ENCODE data around the gene HEBP2. TPM values are rescaled to one million over a fixed set of nuclear protein-coding genes. Genes with fewer than 3 reads are reported as not detected.
"Not testable (repeated sequence)": the region's sequence is repeated elsewhere in the genome, so short reads cannot be mapped to it uniquely, and the experiment has no call there.

Gene HEBP2
- polyA plus RNA-seq, 1 donor = 31.6 TPM

- H3K4me1 ChIP-seq (ENCODE audit: control insufficient read depth, insufficient read depth, low read length) = no peaks in the 10 kb centered on the region
- no peaks in the 10 kb centered on the region for H3K9me3 ChIP-seq (ENCODE audit: control insufficient read depth, low read depth, low read length)
- peaks cover 55% of the 10 kb centered on the region for H3K36me3 ChIP-seq (ENCODE audit: control insufficient read depth, insufficient read depth, low read length)
- H3K27me3 ChIP-seq (ENCODE audit: control insufficient read depth, insufficient read depth, low read length) = no peaks in the 10 kb centered on the region
- no peak overlapping the region for H3K27ac ChIP-seq (ENCODE audit: low read length)
- no peak for DNase-seq
- no peak overlapping the region for H3K4me3 ChIP-seq (ENCODE audit: low read length)
These were observed 18.8 kb downstream of the HEBP2 start for GRCh38 chr6:138422861-138423260.

GRCh38 chr6:138424004-138424904 lies 20.2 kb downstream of the HEBP2 start:
- Histone ChIP-seq H3K36me3 (ENCODE audit: control insufficient read depth, insufficient read depth, low read length) (peaks cover 64% of the 10 kb centered on the region), H3K27me3 (ENCODE audit: control insufficient read depth, insufficient read depth, low read length) (no peaks in the 10 kb centered on the region), H3K4me3 (ENCODE audit: low read length) (no peak overlapping the region), H3K4me1 (ENCODE audit: control insufficient read depth, insufficient read depth, low read length) (peaks cover 2% of the 10 kb centered on the region), H3K9me3 (ENCODE audit: control insufficient read depth, low read depth, low read length) (no peaks in the 10 kb centered on the region), H3K27ac (ENCODE audit: low read length) (no peak overlapping the region)
- no peak for DNase-seq
- WGBS (ENCODE audit: insufficient coverage, low lambda C conversion rate) = 90% methylated on average over 2 of the region's 48 CpGs

GRCh38 chr6:138425256-138425655 lies 21.2 kb downstream of the HEBP2 start:
- not testable (repeated sequence) for H3K4me3 ChIP-seq (ENCODE audit: low read length); H3K27ac ChIP-seq (ENCODE audit: low read length); H3K9me3 ChIP-seq (ENCODE audit: control insufficient read depth, low read depth, low read length); DNase-seq; H3K27me3 ChIP-seq (ENCODE audit: control insufficient read depth, insufficient read depth, low read length); H3K4me1 ChIP-seq (ENCODE audit: control insufficient read depth, insufficient read depth, low read length)
- 90% methylated on average over 2 of the region's 7 CpGs for WGBS (ENCODE audit: insufficient coverage, low lambda C conversion rate)
- peaks cover 74% of the 10 kb centered on the region for H3K36me3 ChIP-seq (ENCODE audit: control insufficient read depth, insufficient read depth, low read length)

- DNase-seq = no peak
- 83% methylated on average over 2 of the region's 5 CpGs for WGBS (ENCODE audit: insufficient coverage, low lambda C conversion rate)
- no peaks in the 10 kb centered on the region for H3K27me3 ChIP-seq (ENCODE audit: control insufficient read depth, insufficient read depth, low read length)
- H3K36me3 ChIP-seq (ENCODE audit: control insufficient read depth, insufficient read depth, low read length) = peaks cover 79% of the 10 kb centered on the region
- no peak overlapping the region for H3K4me3 ChIP-seq (ENCODE audit: low read length)
- no peaks in the 10 kb centered on the region for H3K9me3 ChIP-seq (ENCODE audit: control insufficient read depth, low read depth, low read length)
- peaks cover 7% of the 10 kb centered on the region for H3K4me1 ChIP-seq (ENCODE audit: control insufficient read depth, insufficient read depth, low read length)
- no peak overlapping the region for H3K27ac ChIP-seq (ENCODE audit: low read length)
These were observed 22.6 kb downstream of the HEBP2 start for GRCh38 chr6:138426500-138427123.

GRCh38 chr6:138427701-138428100 lies 23.7 kb downstream of the HEBP2 start:
- Histone ChIP-seq H3K27ac (ENCODE audit: low read length) (no peak overlapping the region), H3K9me3 (ENCODE audit: control insufficient read depth, low read depth, low read length) (no peaks in the 10 kb centered on the region), H3K27me3 (ENCODE audit: control insufficient read depth, insufficient read depth, low read length) (no peaks in the 10 kb centered on the region), H3K4me3 (ENCODE audit: low read length) (no peak overlapping the region), H3K4me1 (ENCODE audit: control insufficient read depth, insufficient read depth, low read length) (peaks cover 7% of the 10 kb centered on the region), H3K36me3 (ENCODE audit: control insufficient read depth, insufficient read depth, low read length) (peaks cover 84% of the 10 kb centered on the region)
- 83% methylated on average over 2 of the region's 8 CpGs for WGBS (ENCODE audit: insufficient coverage, low lambda C conversion rate)
- no peak for DNase-seq

- Histone ChIP-seq H3K4me1 (ENCODE audit: control insufficient read depth, insufficient read depth, low read length) (peaks cover 7% of the 10 kb centered on the region), H3K27ac (ENCODE audit: low read length) (peak overlapping the region; percentile 47), H3K36me3 (ENCODE audit: control insufficient read depth, insufficient read depth, low read length) (peaks cover 88% of the 10 kb centered on the region), H3K9me3 (ENCODE audit: control insufficient read depth, low read depth, low read length) (no peaks in the 10 kb centered on the region), H3K4me3 (ENCODE audit: low read length) (no peak overlapping the region), H3K27me3 (ENCODE audit: control insufficient read depth, insufficient read depth, low read length) (no peaks in the 10 kb centered on the region)
- WGBS (ENCODE audit: insufficient coverage, low lambda C conversion rate) = 70% methylated on average over 2 of the region's 8 CpGs
- peak in 1 of 2 donors; percentile 44 for DNase-seq
These were observed 25.0 kb downstream of the HEBP2 start for GRCh38 chr6:138428944-138429598.

- no peak for DNase-seq
- 82% methylated on average over 2 of the region's 12 CpGs for WGBS (ENCODE audit: insufficient coverage, low lambda C conversion rate)
- Histone ChIP-seq H3K4me3 (ENCODE audit: low read length) (no peak overlapping the region), H3K4me1 (ENCODE audit: control insufficient read depth, insufficient read depth, low read length) (peaks cover 7% of the 10 kb centered on the region), H3K27me3 (ENCODE audit: control insufficient read depth, insufficient read depth, low read length) (no peaks in the 10 kb centered on the region), H3K36me3 (ENCODE audit: control insufficient read depth, insufficient read depth, low read length) (peaks cover 86% of the 10 kb centered on the region), H3K9me3 (ENCODE audit: control insufficient read depth, low read depth, low read length) (no peaks in the 10 kb centered on the region), H3K27ac (ENCODE audit: low read length) (peak overlapping the region; percentile 47)
These were observed 25.7 kb downstream of the HEBP2 start for GRCh38 chr6:138429761-138430160.

GRCh38 chr6:138430361-138431145 lies 26.5 kb downstream of the HEBP2 start:
- DNase-seq = no peak
- H3K27ac ChIP-seq (ENCODE audit: low read length) = no peak overlapping the region
- peaks cover 7% of the 10 kb centered on the region for H3K4me1 ChIP-seq (ENCODE audit: control insufficient read depth, insufficient read depth, low read length)
- no peak overlapping the region for H3K4me3 ChIP-seq (ENCODE audit: low read length)
- no peaks in the 10 kb centered on the region for H3K9me3 ChIP-seq (ENCODE audit: control insufficient read depth, low read depth, low read length)
- H3K27me3 ChIP-seq (ENCODE audit: control insufficient read depth, insufficient read depth, low read length) = no peaks in the 10 kb centered on the region
- WGBS (ENCODE audit: insufficient coverage, low lambda C conversion rate) = no CpG with 5 or more reads among the region's 29 CpGs
- H3K36me3 ChIP-seq (ENCODE audit: control insufficient read depth, insufficient read depth, low read length) = peaks cover 83% of the 10 kb centered on the region

GRCh38 chr6:138431256-138432062 lies 27.4 kb downstream of the HEBP2 start:
- no peak for DNase-seq
- WGBS (ENCODE audit: insufficient coverage, low lambda C conversion rate) = 88% methylated on average over 3 of the region's 19 CpGs
- Histone ChIP-seq H3K27ac (ENCODE audit: low read length) (no peak overlapping the region), H3K4me3 (ENCODE audit: low read length) (no peak overlapping the region), H3K9me3 (ENCODE audit: control insufficient read depth, low read depth, low read length) (no peaks in the 10 kb centered on the region), H3K36me3 (ENCODE audit: control insufficient read depth, insufficient read depth, low read length) (peaks cover 77% of the 10 kb centered on the region), H3K4me1 (ENCODE audit: control insufficient read depth, insufficient read depth, low read length) (peaks cover 7% of the 10 kb centered on the region), H3K27me3 (ENCODE audit: control insufficient read depth, insufficient read depth, low read length) (no peaks in the 10 kb centered on the region)
